ENCODE results near the gene SCO2.
"Not testable (repeated sequence)": the region's sequence is repeated elsewhere in the genome, so short reads cannot be mapped to it uniquely, and the experiment has no call there.

SCO2 gene

DNA sequence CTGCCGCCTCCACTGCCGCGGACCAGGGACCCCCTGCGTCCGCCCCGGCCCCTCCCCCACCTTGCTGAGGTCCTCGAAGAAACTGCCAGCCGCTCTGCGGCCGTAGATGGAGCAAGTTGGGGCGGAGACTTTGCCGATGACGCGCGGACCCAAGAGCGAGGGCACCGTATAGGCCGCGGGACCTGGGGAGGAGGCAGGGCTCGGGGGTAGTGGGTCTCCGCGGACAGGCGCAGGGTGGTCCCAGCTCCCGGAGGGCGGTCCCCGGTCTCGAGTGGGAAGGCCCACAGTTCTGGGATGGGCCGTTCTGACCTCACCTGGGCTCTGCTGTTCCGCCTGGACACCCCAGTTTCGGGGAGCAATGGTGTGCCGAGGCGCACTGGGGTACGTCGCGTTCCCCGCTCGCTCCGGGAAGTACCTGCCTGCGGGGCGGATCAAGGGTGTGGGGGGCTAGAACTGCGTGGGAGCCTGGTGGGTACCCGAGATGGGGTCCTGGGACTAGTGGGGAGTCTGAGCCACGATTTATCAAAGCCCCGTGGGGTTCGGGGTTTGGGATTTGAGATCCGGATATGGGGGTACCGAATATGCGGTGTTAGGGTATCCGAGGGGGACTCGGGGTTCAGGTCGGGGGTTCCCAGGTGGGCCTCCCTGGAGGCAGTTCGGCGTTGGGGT, 5.6 kb upstream of the SCO2 start:
- DNase-seq = no peak

- DNase-seq = no peak
Observed at GRCh38 chr22:50530580-50530876, 5.1 kb upstream of the SCO2 start.

GRCh38 chr22:50529897-50530579, 4.6 kb upstream of the SCO2 start, which contains the start of gene TYMP:
Gene TYMP, minus strand, starts transcription at chr22:50530012. Its CDS starts 303 bp downstream, at chr22:50529709.
- no peak for DNase-seq

GRCh38 chr22:50529416-50529896, 4.1 kb upstream of the SCO2 start:
- no peak for DNase-seq

GRCh38 chr22:50528682-50529415, 3.5 kb upstream of the SCO2 start:
- no peak for DNase-seq

- no peak for DNase-seq
Observed at GRCh38 chr22:50527921-50528681, 2.7 kb upstream of the SCO2 start.

- no peak for DNase-seq
Observed at GRCh38 chr22:50526834-50527801, 1.7 kb upstream of the SCO2 start.

- DNase-seq = peak; percentile 26
Observed at GRCh38 chr22:50526108-50526833, 873 bp upstream of the SCO2 start.

DNA sequence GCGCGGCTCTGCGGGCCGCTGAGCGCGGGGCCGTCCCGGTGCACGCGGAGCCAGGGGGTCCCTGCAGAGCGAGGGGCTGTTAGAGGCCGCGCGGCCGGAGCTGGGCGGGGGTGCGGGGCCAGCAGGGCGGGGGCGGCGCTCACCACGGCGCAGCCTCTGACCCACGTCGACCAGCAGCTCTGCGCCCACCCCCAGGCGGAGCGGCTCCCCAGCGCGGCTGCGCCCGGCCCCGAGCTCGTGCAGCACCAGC, 385 bp upstream of the SCO2 start:
- DNase-seq = no peak

DNA sequence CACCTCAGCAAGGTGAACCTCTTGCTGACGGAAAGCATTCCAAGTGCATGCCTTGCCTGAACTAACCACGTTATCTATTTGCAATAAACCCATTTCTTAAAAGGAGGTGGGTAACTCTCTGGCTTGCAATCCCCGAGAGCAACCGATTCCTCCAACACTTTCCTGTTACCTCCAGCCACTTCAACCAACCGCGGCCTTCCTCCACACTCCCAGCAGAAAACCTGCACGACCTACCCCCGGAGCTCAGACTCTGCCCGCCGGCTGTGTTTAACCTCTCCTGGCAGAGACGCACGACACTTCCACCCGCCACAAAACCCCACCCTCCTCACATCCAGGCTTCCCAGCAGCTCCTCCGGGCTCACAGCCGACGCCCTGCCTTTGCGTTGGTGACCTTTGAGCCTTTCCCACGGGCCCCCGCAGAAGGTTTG, 708 bp downstream of the SCO2 start:
- no peak for DNase-seq

- no peak for DNase-seq
Observed at GRCh38 chr22:50523806-50524675, 1.4 kb downstream of the SCO2 start.

DNA sequence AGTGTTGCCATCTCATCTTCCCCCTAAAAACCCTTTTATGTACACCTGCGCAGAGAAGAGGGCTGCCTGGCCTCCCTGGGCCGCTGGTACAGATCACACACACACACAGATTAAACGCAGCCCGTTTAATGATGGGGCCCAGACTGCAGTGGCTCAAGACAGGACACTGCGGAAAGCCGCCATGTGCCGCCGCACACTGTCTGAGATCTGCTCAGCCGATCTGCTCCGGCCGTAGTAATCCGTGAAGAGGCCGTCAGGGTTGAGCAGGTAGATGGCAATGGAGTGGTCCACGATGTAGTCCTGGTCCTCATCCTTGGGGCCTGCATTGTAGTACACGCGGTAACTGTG, 2.0 kb downstream of the SCO2 start:
- DNase-seq = no peak

GRCh38 chr22:50522806-50523438, 2.5 kb downstream of the SCO2 start:
- DNase-seq = no peak

- DNase-seq = no peak
Observed at GRCh38 chr22:50522208-50522805, 3.1 kb downstream of the SCO2 start.

GRCh38 chr22:50521710-50522109, 3.7 kb downstream of the SCO2 start:
- no peak for DNase-seq

DNA sequence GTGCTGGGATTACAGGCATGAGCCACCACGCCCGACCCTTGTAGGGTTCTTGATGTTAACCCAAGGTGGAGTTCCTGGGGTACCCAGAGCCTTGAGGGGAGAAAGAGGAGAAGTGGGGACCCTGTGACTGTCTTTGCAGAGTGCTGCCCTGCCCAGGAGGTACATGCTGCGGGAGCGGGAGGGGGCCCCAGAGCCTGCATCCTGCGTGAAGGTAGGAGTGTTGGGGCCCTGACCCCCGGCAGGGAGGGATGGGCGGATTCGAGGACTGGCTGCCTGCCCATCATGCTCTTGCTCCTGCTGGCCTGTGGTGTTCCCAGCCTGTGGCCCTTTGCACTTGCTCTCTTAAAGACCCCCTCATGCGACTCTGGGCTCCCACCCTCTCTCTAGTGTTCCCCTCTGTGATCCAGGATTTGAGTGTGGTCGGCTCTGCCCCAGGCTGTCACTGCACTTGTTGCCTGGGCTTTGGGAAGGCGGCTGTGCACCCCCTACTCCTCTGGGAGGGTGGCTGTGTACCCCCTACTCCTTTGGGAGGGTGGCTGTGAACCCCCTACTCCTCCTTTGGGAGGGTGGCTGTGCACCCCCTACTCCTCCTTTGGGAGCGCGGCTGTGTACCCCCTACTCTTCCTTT, 4.5 kb downstream of the SCO2 start:
- no peak for DNase-seq

- DNase-seq = not testable (repeated sequence)
Observed at GRCh38 chr22:50520184-50520583, 5.2 kb downstream of the SCO2 start.

DNA sequence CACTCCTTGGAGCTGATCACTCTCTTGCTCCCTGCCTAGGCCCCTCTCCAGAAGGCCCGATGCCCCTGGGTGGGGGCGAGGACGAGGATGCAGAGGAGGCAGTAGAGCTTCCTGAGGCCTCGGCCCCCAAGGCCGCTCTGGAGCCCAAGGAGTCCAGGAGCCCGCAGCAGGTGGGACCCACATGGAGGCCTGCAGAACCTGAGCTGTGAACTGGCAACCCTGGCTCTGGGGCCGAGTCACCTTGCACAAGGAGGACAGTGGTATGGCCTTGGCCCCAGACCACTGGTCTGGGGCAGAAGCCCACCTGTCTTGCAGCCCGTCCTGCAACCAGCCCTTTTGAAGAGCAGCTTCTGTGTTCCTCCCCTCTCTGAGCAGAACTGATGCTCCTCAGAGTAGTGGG, 6.2 kb downstream of the SCO2 start:
- no peak for DNase-seq

GRCh38 chr22:50518606-50519005, 6.8 kb downstream of the SCO2 start:
- DNase-seq = no peak

Data from amniotic stem cell (primary cell).